ENCODE measurements around the gene SLC29A1.
A peak's percentile ranks its signal among the peaks of the same experiment; 100 is the strongest.

GRCh38 chr6:44219053-44219814 lies 4.2 kb upstream of the SLC29A1 start:
- TF ChIP-seq EP300 (IDR thresholded peaks at IDR 0.05): peak in 1 of 2 donors; percentile 78
- no peak for TF ChIP-seq CTCF (IDR thresholded peaks at IDR 0.05)
